Keratinocyte (primary cell): Measurements from ENCODE around the gene SLC2A4. TPM values are rescaled to one million over a fixed set of nuclear protein-coding genes. Genes with fewer than 3 reads are reported as not detected.

Experiments
- DNase-seq: peaks from one replicate; pipeline ENCODE4 v3.0.0-alpha.2; 2011; ENCODE audit warnings: low read depth, missing footprints, low spot score
- FAIRE-seq: peaks from 2 replicates; lab custom pipeline; 2011; peaks lifted over from hg19 to GRCh38; lab: Jason Lieb, UNC
- H2AFZ ChIP-seq: 2 replicates; pipeline ENCODE4 v1.6.0; 2012; ENCODE audit warnings: low read length, control low read depth, inconsistent platforms; ENCODE audit not compliant: control insufficient read depth
- H3K27ac ChIP-seq: 2 replicates; pipeline ENCODE4 v1.5.1; 2011; ENCODE audit warnings: low read length; ENCODE audit not compliant: control insufficient read depth, insufficient read depth
- H3K27me3 ChIP-seq: 3 replicates; pipeline ENCODE4 v1.6.0; 2011; ENCODE audit warnings: low read length; ENCODE audit not compliant: control insufficient read depth, insufficient read depth; ENCODE audit errors: extremely low read depth
- H3K36me3 ChIP-seq, 2 experiments: 2 replicates in 1 of 2; 3 replicates in 1 of 2; pipeline ENCODE4 v1.5.1; 2011; ENCODE audit warnings: low read length in 2 of 2, mild to moderate bottlenecking in 1 of 2; ENCODE audit not compliant: control insufficient read depth in 2 of 2, insufficient read depth in 2 of 2; ENCODE audit errors: extremely low read depth in 1 of 2
- H3K4me1 ChIP-seq: 3 replicates; pipeline ENCODE4 v1.5.1; 2011; ENCODE audit warnings: low read length; ENCODE audit not compliant: control insufficient read depth, insufficient read depth; ENCODE audit errors: extremely low read depth
- H3K4me2 ChIP-seq: 3 replicates; pipeline ENCODE4 v1.6.0; 2011; ENCODE audit warnings: low read depth, low read length; ENCODE audit not compliant: control insufficient read depth, insufficient read depth; ENCODE audit errors: extremely low read depth
- H3K4me3 ChIP-seq, 3 experiments: fragments of 200-600 bp in 1 of 3; sonication (generic) in 1 of 3; 2 replicates in 2 of 3; 3 replicates in 1 of 3; pipeline ENCODE4 v1.5.1; 2011 to 2016; ENCODE audit warnings: low read length in 3 of 3, mild to moderate bottlenecking in 3 of 3, control low read depth in 2 of 3, inconsistent platforms in 1 of 3, low read depth in 1 of 3, mixed read lengths in 1 of 3, mixed run types in 1 of 3, moderate library complexity in 1 of 3; ENCODE audit not compliant: control insufficient read depth in 2 of 3, insufficient read depth in 2 of 3; ENCODE audit errors: extremely low read depth in 1 of 3
- H3K79me2 ChIP-seq: 2 replicates; pipeline ENCODE4 v1.6.0; 2012; ENCODE audit warnings: low read length; ENCODE audit not compliant: control insufficient read depth, insufficient read depth
- H3K9ac ChIP-seq: 3 replicates; pipeline ENCODE4 v1.6.0; 2011; ENCODE audit warnings: low read length; ENCODE audit not compliant: control insufficient read depth, insufficient read depth; ENCODE audit errors: extremely low read depth
- H3K9me1 ChIP-seq: 3 replicates; pipeline ENCODE4 v1.6.0; 2011; ENCODE audit warnings: low read length; ENCODE audit not compliant: control insufficient read depth, insufficient read depth; ENCODE audit errors: extremely low read depth
- H3K9me3 ChIP-seq: 2 replicates; pipeline ENCODE4 v1.5.1; 2012; ENCODE audit warnings: low read depth, low read length; ENCODE audit not compliant: control insufficient read depth
- H4K20me1 ChIP-seq: 3 replicates; pipeline ENCODE4 v1.6.0; 2011; ENCODE audit warnings: low read length; ENCODE audit not compliant: control insufficient read depth, insufficient read depth; ENCODE audit errors: extremely low read depth
- CTCF ChIP-seq, 3 experiments: IDR thresholded peaks in 1 of 3; conservative IDR thresholded peaks in 1 of 3; optimal IDR thresholded peaks in 1 of 3; 2 replicates in 2 of 3; 3 replicates in 1 of 3; pipeline versions ENCODE3 to v1.5.1; 2011; ENCODE audit warnings: low read length in 3 of 3, mild to moderate bottlenecking in 3 of 3, moderate library complexity in 2 of 3, control low read depth in 1 of 3, inconsistent platforms in 1 of 3; ENCODE audit not compliant: insufficient read depth in 2 of 3; ENCODE audit errors: extremely low read depth in 1 of 3
- EZH2 ChIP-seq: IDR thresholded peaks from one replicate; pipeline ENCODE4 v1.6.1; 2012; ENCODE audit warnings: inconsistent platforms, mild to moderate bottlenecking, low read length, moderate library complexity
- dilution Hi-C: fragments of 300-500 bp; cut with MboI; formaldehyde crosslinking; loops from one replicate; pipeline ENCODE4 v1.7.0; 2020; ENCODE audit warnings: low sequenced_read_pairs; ENCODE audit not compliant: extremely low pct_ligation_motif_present
- polyA plus RNA-seq, 5 experiments: library from polyadenylated mRNA; depleted of rRNA in 3 of 5; stranded (reverse) in 3 of 5; stranded (forward) in 1 of 5; unstranded in 1 of 5; fragments of >200 nt; gene quantifications; 1 replicate in 1 of 5; 2 replicates in 3 of 5; 3 replicates in 1 of 5; pipeline versions ENCODE4 v1.2.1 to v1.2.3, GENCODE V29; 2011 to 2012; ENCODE audit warnings: missing spikeins in 2 of 5, low read depth in 1 of 5, low replicate concordance in 1 of 5

Gene SLC2A4
- polyA plus RNA-seq, 1 donor (not counting 4 experiments of a cell fraction or from before 2014, with no cell fraction given), result not detected

GRCh38 chr17:7285679-7286078, 4.2 kb downstream of the SLC2A4 start:
- H3K27ac ChIP-seq, result no peak overlapping the region
- dilution Hi-C loops, result no loop called here
- FAIRE-seq, result no peak
- H3K4me2 ChIP-seq, result no peak overlapping the region
- H3K9me1 ChIP-seq, result no peaks in the 10 kb centered on the region
- H3K27me3 ChIP-seq, result peaks cover 49% of the 10 kb centered on the region
- no peak overlapping the region for H3K4me3 ChIP-seq
- TF ChIP-seq CTCF (optimal IDR thresholded peaks at IDR 0.05 in 1 of 3, IDR thresholded peaks at IDR 0.05 in 1 of 3, conservative IDR thresholded peaks at IDR 0.05 in 1 of 3; ENCODE audit: extremely low read depth in 1 of 3, insufficient read depth in 2 of 3, low read length in 3 of 3) (no peak), EZH2 (no peak)
- no peaks in the 10 kb centered on the region for H3K9me3 ChIP-seq
- peaks cover 9% of the 10 kb centered on the region for H3K4me1 ChIP-seq
- H3K36me3 ChIP-seq, result no peaks in the 10 kb centered on the region
- H3K9ac ChIP-seq, result no peak overlapping the region
- H3K79me2 ChIP-seq, result no peaks in the 10 kb centered on the region
- no peak overlapping the region for H2AFZ ChIP-seq
- H4K20me1 ChIP-seq, result no peaks in the 10 kb centered on the region
- DNase-seq, result no peak

- H3K4me2 ChIP-seq, result no peak overlapping the region
- FAIRE-seq, result no peak
- TF ChIP-seq CTCF (optimal IDR thresholded peaks at IDR 0.05 in 1 of 3, IDR thresholded peaks at IDR 0.05 in 1 of 3, conservative IDR thresholded peaks at IDR 0.05 in 1 of 3; ENCODE audit: extremely low read depth in 1 of 3, insufficient read depth in 2 of 3, low read length in 3 of 3) (no peak), EZH2 (no peak)
- no peak overlapping the region for H2AFZ ChIP-seq
- H3K9me3 ChIP-seq, result no peaks in the 10 kb centered on the region
- DNase-seq, result no peak
- H3K27me3 ChIP-seq, result peaks cover 51% of the 10 kb centered on the region
- peaks cover 14% of the 10 kb centered on the region for H3K4me1 ChIP-seq
- no peak overlapping the region for H3K27ac ChIP-seq
- H4K20me1 ChIP-seq, result peaks cover 2% of the 10 kb centered on the region
- H3K9me1 ChIP-seq, result no peaks in the 10 kb centered on the region
- H3K4me3 ChIP-seq, result no peak overlapping the region
- H3K36me3 ChIP-seq, result no peaks in the 10 kb centered on the region
- no peaks in the 10 kb centered on the region for H3K79me2 ChIP-seq
- dilution Hi-C loops, result no loop called here
- no peak overlapping the region for H3K9ac ChIP-seq
Observed at GRCh38 chr17:7289256-7290032, 7.9 kb downstream of the SLC2A4 start.
